KG1 (cell line): ENCODE data around the gene PTPRD.

ENCODE experiments used
- DNase-seq: peaks from one replicate; lab custom pipeline; 2025; lab: John Stamatoyannopoulos, UW

Gene PTPRD

GRCh38 chr9:8574846-8575245, 2038.0 kb downstream of the PTPRD start:
- DNase-seq, result no peak

GRCh38 chr9:8572209-8572608, 2040.6 kb downstream of the PTPRD start:
- no peak for DNase-seq

DNA sequence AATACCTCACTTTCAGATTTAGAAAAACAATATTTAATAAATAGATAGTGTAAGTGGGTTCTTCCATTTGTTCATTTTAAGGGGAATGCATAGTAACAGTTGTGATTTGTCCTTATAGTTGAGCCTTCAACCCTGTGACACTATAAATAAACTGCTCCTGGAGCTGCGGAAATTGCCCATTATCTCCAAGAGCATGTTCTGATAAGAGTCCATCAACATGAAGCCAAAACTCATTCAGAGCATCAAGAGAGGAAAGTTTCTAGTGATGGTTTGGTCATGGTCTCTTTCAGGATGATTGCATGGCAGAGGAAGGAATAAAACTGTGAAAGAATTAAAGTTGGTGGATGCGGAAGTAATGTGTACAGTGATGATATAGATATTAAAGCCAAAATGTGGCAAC, 2041.2 kb downstream of the PTPRD start:
- DNase-seq, result no peak

DNA sequence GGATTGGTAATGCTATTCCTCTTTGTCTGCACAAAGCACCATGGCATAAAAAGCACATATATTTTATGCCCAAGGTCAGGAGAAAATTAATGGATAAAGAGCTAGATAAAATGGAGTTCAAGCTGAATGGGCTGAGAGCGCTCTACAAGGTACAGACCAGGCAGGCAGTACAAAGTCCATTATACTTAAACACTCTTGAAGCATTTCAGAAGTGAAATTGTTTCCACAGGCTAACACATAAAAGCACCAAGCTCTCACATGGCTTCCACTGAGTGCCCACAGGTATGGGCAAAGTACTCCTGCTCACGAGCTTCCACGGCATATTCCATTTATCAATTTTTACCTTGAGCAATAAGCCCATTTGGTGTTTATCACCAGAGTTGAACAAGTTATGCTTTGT, 2042.0 kb downstream of the PTPRD start:
- DNase-seq, result no peak

GRCh38 chr9:8569823-8570222, 2043.0 kb downstream of the PTPRD start:
- DNase-seq, result no peak

- DNase-seq, result no peak
These were observed 2044.7 kb downstream of the PTPRD start for GRCh38 chr9:8567963-8568579.

DNA sequence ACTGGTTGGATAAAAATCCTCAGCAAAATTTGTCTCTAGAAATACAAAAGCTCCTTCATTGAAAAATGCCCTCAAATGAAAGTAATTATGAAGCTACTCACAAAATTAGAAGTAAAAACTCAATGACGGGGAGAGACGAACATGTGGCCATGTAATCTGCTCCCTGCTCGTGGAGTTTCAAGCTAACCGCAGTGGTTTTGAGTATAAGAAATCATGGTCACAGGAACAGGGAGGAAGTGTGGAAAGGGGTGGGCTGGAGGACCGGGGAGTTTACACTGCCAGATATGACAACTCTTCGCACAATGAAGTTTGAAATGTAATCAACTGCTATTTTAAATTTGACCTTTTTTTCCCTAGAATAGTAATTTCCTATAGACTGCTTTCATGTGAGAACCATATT, 2047.8 kb downstream of the PTPRD start:
- DNase-seq, result no peak

DNA sequence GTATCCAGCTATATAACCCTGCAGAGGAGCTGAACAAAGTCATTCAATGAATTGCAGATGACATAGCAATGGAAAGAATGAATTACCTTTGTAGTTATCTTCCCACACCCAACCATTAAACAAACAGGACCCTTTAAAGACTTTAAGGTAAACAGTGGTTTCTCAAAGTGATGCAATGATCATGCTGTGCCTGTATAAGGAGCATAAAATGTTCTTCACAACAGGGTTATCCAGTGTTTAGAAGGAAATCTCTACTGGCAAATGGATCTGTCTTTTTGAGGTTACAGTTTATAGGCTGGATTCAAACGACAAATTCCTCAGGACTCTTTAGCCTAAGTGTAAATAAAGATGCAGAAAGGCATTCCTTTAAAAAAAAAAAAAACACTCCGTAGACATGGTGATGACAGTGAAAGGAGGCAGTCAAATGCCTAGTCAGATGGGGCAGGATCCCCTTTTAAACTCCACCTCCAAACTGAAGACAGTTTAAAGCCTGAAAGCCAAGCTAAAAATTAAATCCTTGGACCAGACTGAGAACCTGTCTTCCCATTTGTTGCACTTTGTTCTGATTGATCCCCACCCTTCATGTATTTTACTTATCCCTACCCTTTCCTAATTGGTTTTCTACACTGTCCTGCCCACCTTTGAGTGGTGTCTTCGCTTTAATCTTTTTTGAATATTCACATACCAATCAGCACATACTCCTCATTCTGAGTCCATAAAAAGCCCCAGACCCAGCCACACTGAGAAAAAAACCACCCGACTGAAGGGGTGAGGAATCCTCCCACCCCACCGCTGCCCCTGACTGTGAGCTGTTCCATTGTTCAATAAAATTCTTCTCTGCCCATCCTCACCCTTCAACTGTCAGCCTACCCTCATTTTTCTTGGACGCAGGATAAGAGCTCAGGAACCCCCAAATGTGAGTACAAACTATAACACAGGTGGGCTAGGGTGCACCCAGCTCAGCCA, 2052.0 kb downstream of the PTPRD start:
- DNase-seq, result no peak

DNA sequence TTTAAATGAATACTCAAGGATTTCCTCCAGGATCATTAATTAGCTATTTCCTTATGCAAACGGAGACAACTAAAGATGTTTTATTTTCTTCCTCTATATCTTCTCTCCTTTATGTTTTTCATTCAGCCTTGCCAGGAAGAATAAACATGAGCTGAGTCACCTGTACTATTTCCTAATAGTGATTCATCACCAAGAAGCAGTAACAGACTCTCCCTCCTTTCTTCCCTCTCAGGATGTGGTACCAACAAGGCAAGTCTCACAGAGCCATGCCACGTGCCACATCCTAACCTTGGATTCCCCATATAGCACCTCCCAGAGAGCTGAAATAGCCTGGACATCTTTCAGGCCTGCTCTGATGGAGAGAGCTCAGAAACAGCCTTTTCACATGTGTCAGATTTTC, 2054.6 kb downstream of the PTPRD start:
- no peak for DNase-seq

- no peak for DNase-seq
These were observed 2056.9 kb downstream of the PTPRD start for GRCh38 chr9:8555762-8556500.

DNA sequence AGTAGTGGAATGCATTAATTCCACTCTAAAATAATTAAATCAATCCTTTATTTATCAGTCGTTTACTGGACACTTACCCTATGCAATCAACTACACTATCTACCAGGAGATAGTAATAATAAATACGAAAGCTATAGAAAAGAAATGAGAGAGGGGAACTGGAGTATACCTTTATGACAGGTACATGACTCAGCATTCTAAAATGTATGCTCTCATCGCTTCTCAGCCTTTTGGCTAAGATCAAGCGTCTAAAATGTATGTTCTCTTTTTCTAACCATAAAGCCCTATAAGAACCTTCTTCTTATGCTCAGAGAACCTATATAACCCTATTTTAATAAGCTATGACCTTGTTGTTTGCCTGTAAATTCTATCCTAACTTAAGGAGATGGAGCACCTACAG, 2059.4 kb downstream of the PTPRD start:
- DNase-seq, result no peak

DNA sequence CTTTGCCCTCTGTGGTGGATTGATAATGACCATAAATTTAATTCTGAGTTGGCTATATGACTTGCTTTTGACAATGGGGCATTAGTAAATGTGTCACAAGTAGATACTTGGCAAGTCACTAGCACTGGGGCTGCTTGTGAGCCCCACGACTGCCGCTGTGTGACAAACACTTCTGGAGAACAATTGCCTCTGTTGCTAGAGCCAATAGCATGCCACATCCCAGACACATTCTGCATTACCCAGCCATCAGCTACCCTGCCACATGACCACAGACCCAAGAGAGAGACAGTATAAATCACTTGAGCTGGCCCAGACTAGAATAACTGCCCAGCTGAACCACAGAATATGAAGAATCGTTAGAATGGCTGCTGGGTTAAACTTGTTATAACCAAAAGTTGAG, 2060.1 kb downstream of the PTPRD start:
- no peak for DNase-seq

GRCh38 chr9:8549214-8549613, 2063.6 kb downstream of the PTPRD start:
- no peak for DNase-seq

DNA sequence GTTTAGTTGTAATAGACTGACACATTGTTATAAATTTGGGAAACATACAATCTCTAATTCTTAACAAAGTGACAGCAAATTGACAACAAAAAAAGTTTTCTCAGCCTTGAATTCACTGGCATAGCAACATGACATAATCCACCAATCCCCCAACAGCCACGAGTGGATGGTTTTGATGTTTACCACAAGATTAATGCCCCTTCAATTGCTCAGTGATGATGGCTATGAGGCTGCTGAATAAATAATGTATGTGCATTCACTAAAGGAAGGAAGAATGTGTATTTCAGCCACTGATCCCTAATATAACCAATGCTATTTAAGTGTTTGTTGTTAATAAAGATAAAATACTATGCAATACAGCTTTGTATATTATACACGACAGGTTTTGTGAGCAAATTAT, 2069.6 kb downstream of the PTPRD start:
- DNase-seq, result no peak

- DNase-seq, result no peak
These were observed 2070.3 kb downstream of the PTPRD start for GRCh38 chr9:8542537-8542936.

GRCh38 chr9:8539681-8540197, 2073.1 kb downstream of the PTPRD start:
- no peak for DNase-seq

GRCh38 chr9:8536845-8537244, 2076.0 kb downstream of the PTPRD start:
- no peak for DNase-seq

DNA sequence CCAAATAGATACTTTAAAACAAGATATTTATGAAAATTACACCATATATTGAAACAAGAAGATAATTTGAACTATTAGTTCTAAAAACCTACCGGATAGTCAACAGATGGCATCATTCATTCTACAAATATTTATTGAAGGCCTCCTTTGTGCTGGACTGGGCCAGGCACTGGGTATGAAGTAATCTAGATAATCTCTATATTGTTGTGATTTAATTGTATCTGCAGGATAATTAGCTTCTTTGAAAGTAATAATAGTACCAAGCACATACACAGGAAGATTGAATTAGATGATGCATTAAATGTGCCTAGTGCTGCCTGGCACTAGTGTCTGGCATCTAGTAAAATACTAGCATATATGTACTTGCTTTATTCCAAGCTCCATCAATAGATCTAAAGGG, 2078.0 kb downstream of the PTPRD start:
- no peak for DNase-seq

DNA sequence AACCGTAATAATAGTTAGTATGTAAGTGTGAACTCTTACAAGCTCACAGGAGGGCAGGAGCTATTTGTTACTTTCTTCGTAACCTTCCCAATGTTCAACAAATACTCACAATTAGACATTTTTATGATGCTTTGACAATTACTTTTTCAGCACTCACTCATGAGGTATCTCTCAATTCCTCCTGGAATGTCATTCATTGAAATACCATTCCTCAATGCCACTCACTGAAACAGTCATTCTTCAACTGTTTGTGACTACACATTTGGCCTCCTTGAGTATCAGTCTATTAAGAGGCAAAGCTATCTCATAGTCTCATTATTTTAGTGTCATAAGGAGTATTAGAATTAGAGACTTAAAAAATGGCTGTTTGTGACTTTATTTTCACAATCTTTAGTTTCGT, 2079.1 kb downstream of the PTPRD start:
- no peak for DNase-seq

GRCh38 chr9:8531826-8532415, 2080.9 kb downstream of the PTPRD start:
- no peak for DNase-seq

DNA sequence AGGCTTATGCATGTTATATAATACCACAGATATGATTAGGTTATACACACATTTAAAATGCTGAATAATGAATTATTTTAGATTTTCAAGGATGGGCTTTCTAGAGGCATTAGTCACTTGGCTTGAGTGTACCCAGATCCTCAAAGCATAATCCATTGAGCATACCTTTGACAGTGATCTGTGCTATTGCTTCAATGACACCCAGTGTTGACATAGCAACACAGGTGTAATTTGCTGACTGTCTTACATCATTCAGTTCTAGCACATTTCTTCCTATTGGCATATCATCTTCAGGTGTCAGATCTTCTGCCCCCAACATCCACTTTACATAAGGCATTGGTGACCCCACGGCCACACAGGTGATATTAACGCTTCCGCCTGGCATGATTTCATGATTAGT, 2091.7 kb downstream of the PTPRD start:
- no peak for DNase-seq

DNA sequence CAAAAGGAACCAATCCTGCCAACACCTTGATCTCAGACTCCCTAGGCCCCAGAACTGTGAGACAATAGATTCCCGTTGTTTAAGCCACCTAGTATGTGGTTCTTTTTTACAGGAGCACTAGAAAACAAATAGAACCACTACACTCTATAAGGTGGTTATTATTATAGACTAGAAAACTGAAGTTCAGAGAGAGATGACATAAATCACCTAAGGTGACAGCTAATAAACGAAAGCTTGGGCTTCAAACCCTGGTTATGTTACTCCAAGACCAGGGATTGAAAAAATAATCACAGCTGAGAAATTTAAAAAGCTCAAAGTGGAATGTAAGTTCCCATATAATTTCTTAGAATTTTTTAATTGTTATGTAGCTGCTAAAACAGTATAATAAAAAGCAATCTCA, 2097.1 kb downstream of the PTPRD start:
- DNase-seq, result no peak
